Right lobe of liver (tissue), 6 donors: Measurements from ENCODE around the gene HNRNPA3. TPM values are rescaled to one million over a fixed set of nuclear protein-coding genes. Genes with fewer than 3 reads are reported as not detected.
A peak's percentile ranks its signal among the peaks of the same experiment; 100 is the strongest.
"Not testable (repeated sequence)": the region's sequence is repeated elsewhere in the genome, so short reads cannot be mapped to it uniquely, and the experiment has no call there.

Source experiments
- ATAC-seq, 4 donors: fragments of 200-7000 bp; cut with Tn5 transposase; one replicate each; pipeline ENCODE4 v1.9.1; 2020; ENCODE audit warnings: mild to moderate bottlenecking in 4 of 4, moderate library complexity in 4 of 4
- DNase-seq, 3 donors: peaks; one replicate each; pipeline ENCODE4 v3.0.0-alpha.2; 2020
- H3K27ac ChIP-seq, 3 donors: fragments of 200-600 bp; one replicate each; pipeline ENCODE4 v1.8.0; 2022
- H3K27me3 ChIP-seq, 2 donors: fragments of 200-600 bp; one replicate each; pipeline ENCODE4 v1.8.0; 2022
- H3K36me3 ChIP-seq, 4 donors: fragments of 200-600 bp; sonication (generic) in 1 of 4; one replicate each; pipeline versions ENCODE4 v1.5.1 to v1.8.0; 2017 to 2022; ENCODE audit warnings: control low read depth in 1 of 4
- H3K4me1 ChIP-seq, 4 donors: fragments of 200-600 bp; sonication (generic) in 1 of 4; one replicate each; pipeline versions ENCODE4 v1.5.1 to v1.8.0; 2017 to 2022; ENCODE audit warnings: control low read depth in 1 of 4
- H3K4me3 ChIP-seq, 3 donors: fragments of 200-600 bp; one replicate each; pipeline ENCODE4 v1.8.0; 2022
- H3K9me3 ChIP-seq, 4 donors: fragments of 200-600 bp; sonication (generic) in 1 of 4; one replicate each; pipeline versions ENCODE4 v1.5.1 to v1.8.0; 2017 to 2022; ENCODE audit warnings: control low read depth in 1 of 4
- POLR2A ChIP-seq: fragments of 450-650 bp; IDR thresholded peaks from one replicate; pipeline ENCODE4 v1.6.1; 2017; ENCODE audit warnings: antibody characterized with exemption, mild to moderate bottlenecking
- WGBS: methylation state at CpG from one replicate; pipeline ENCODE4 v1.1.6; 2018; ENCODE audit warnings: low coverage, low lambda C conversion rate; ENCODE audit not compliant: insufficient coverage; ENCODE audit errors: missing lambda C conversion rate; 5-methylcytosine and 5-hydroxymethylcytosine counted together
- intact Hi-C, 2 donors: fragments of 100-400 bp; cut with DNase I; formaldehyde crosslinking; loops; one replicate each; pipeline versions ENCODE4 v1.11.2 to v1.14.1; 2022
- total RNA-seq, 6 experiments: library from RNA; depleted of rRNA in 2 of 6; stranded (reverse); fragments of >200 nt in 2 of 6; fragmentation: NEBNext Ultra II Directional in 3 of 6; extraction: Animal tissue kit (Norgen Biotek cat#: 25700) in 3 of 6; gene quantifications; one replicate each; pipeline versions ENCODE4 v1.1.0 to v1.2.4, GENCODE V29; 2016 to 2023
- TF ChIP-seq, protein P1 (sequence below), 4 donors: fragments of 200-600 bp in 3 of 4; fragments of 450-650 bp in 1 of 4; IDR thresholded peaks; one replicate each; pipeline versions ENCODE4 v1.5.1 to v1.8.0; 2016 to 2022; ENCODE audit warnings: antibody characterized with exemption in 4 of 4, mild to moderate bottlenecking in 2 of 4
- donor health status: DM: no; HTN: yes; CAD: no.
- donor health status: DM: no; HTN: no; CAD: no.
- donor health status: DM: no; HTN: no; CAD: no.
- donor health status: DM: no; HTN: yes; CAD: no.
- donor health status: DM: no; HTN: yes; CAD: no.

The HNRNPA3 gene
- total RNA-seq, 6 experiments from 2014 or later, result 22.4 to 70.4 (median 54.8) TPM

DNA sequence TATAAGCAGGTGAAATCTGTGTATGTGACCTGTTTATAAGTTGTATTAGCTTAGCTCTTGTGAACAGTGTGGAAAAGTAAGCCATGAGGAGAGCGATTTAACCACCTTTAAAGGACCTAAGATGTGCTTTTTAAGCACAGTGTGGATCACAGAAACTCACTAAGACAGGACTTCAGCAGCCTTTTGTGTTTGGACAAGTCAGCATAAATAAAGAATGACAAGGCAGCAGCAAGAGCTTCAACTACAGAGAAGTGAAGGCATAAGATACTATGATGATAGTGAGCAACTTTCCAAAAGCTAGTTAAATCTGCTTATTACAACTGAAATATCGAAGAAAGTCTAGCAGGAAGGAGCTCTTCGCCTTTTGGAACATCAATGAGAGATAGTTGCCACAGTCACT lies 8.9 kb downstream of the HNRNPA3 start:
- intact Hi-C loops, result no loop called here

GRCh38 chr2:177221970-177222369 lies 9.4 kb downstream of the HNRNPA3 start:
- Histone ChIP-seq H3K9me3 (no peaks in the 10 kb centered on the region), H3K4me3 (no peak overlapping the region), H3K27ac (no peak overlapping the region), H3K27me3 (no peaks in the 10 kb centered on the region), H3K4me1 (no peaks in the 10 kb centered on the region), H3K36me3 (peaks cover 0 to 53% (median 32%) of the 10 kb centered on the region in 4 donors)
- TF ChIP-seq, protein P1, sequence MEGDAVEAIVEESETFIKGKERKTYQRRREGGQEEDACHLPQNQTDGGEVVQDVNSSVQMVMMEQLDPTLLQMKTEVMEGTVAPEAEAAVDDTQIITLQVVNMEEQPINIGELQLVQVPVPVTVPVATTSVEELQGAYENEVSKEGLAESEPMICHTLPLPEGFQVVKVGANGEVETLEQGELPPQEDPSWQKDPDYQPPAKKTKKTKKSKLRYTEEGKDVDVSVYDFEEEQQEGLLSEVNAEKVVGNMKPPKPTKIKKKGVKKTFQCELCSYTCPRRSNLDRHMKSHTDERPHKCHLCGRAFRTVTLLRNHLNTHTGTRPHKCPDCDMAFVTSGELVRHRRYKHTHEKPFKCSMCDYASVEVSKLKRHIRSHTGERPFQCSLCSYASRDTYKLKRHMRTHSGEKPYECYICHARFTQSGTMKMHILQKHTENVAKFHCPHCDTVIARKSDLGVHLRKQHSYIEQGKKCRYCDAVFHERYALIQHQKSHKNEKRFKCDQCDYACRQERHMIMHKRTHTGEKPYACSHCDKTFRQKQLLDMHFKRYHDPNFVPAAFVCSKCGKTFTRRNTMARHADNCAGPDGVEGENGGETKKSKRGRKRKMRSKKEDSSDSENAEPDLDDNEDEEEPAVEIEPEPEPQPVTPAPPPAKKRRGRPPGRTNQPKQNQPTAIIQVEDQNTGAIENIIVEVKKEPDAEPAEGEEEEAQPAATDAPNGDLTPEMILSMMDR (IDR thresholded peaks at IDR 0.05), result no peak
- TF ChIP-seq POLR2A, result no peak
- intact Hi-C loops, result no loop called here
- 82% methylated on average over 3 of the region's 3 CpGs for WGBS
- no peak for ATAC-seq
- no peak for DNase-seq

More for the DNA sequence above, 8.9 kb downstream of the HNRNPA3 start:
- H3K27ac ChIP-seq, result no peak overlapping the region
- no peak for DNase-seq
- WGBS, result 88% methylated on average over 3 of the region's 3 CpGs
- TF ChIP-seq POLR2A, result no peak
- TF ChIP-seq, protein P1 (IDR thresholded peaks at IDR 0.05), result no peak
- no peaks in the 10 kb centered on the region for H3K27me3 ChIP-seq
- no peak overlapping the region for H3K4me3 ChIP-seq
- no peaks in the 10 kb centered on the region for H3K4me1 ChIP-seq
- ATAC-seq, result no peak
- no peaks in the 10 kb centered on the region for H3K9me3 ChIP-seq
- peaks cover 0 to 57% (median 35%) of the 10 kb centered on the region in 4 donors for H3K36me3 ChIP-seq

- H3K4me3 ChIP-seq, ATAC-seq, DNase-seq, H3K27me3 ChIP-seq, H3K27ac ChIP-seq, intact Hi-C loops, H3K9me3 ChIP-seq, H3K4me1 ChIP-seq: not testable (repeated sequence)
- peaks cover 0 to 38% (median 24%) of the 10 kb centered on the region in 4 donors for H3K36me3 ChIP-seq
These were observed 10.8 kb downstream of the HNRNPA3 start for GRCh38 chr2:177223436-177223835.

GRCh38 chr2:177225965-177226360 lies 13.4 kb downstream of the HNRNPA3 start:
- ATAC-seq (no peak), DNase-seq (no peak)
- Histone ChIP-seq H3K27ac (peak overlapping the region in 1 of 3 donors; percentile 6), H3K4me1 (peaks cover 0 to 5% (median 2%) of the 10 kb centered on the region in 4 donors), H3K27me3 (no peaks in the 10 kb centered on the region), H3K4me3 (no peak overlapping the region), H3K9me3 (no peaks in the 10 kb centered on the region), H3K36me3 (peaks cover 0 to 37% (median 17%) of the 10 kb centered on the region in 4 donors)
- TF ChIP-seq, protein P1 (IDR thresholded peaks at IDR 0.05), result no peak
- TF ChIP-seq POLR2A, result no peak
- intact Hi-C loops, result no loop called here
- 58% methylated on average over 2 of the region's 2 CpGs for WGBS

DNA sequence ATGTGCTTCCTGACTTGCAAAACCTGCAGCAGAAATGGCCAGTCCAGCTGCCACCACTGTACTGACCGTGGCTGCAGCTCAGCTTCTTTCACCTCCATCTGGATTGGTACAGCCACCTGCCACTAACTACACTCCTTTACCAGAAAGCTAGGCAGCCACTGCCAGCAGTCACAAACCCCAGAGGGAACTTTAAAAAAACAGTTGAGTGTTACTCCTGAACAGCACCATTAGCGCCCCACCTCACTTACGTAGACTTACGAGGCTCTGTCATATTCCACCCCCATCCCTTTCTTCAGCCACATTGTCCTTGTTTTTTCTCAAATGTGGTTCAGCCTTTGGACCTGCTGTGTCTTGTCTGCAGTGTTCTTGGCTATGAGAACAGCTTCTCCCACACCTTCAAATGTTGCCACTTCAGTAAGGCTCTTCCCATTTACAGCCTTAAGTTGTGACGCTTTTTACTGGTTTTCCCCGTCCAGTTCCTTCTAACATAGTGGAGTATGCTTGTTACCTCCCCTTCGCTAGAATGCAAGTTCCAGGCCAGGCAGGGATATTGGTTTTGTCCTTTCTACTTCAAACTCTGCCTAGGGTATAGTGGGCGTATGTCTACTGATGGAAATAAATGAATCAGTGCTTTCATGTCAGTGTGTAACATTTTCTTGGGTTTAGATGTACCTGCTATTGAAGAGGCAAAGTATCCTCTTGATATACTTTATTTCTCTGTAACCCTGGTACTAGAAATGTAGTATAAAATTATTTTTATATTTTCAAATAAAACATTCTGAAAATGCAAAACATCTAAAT lies 17.0 kb downstream of the HNRNPA3 start:
- WGBS, result 94% methylated on average over 8 of the region's 8 CpGs
- no peak for DNase-seq

More for the DNA sequence above, 17.0 kb downstream of the HNRNPA3 start:
- Histone ChIP-seq H3K9me3 (no peaks in the 10 kb centered on the region), H3K27me3 (no peaks in the 10 kb centered on the region), H3K27ac (no peak overlapping the region), H3K4me1 (peaks cover 0 to 27% (median 3%) of the 10 kb centered on the region in 4 donors), H3K4me3 (no peak overlapping the region), H3K36me3 (peaks cover 0 to 57% (median 26%) of the 10 kb centered on the region in 4 donors)
- TF ChIP-seq, protein P1 (IDR thresholded peaks at IDR 0.05), result no peak
- no peak for TF ChIP-seq POLR2A
- peak; percentile 5 to 32 (median 10) for ATAC-seq
- intact Hi-C loops, result no loop called here
